NCI-H1092 (cell line): ENCODE measurements around the gene KRTAP10-7.
"Not testable (repeated sequence)": the region's sequence is repeated elsewhere in the genome, so short reads cannot be mapped to it uniquely, and the experiment has no call there.

Experiments used
- DNase-seq: peaks from one replicate; lab custom pipeline; 2025; lab: John Stamatoyannopoulos, UW

KRTAP10-7 gene

GRCh38 chr21:44590897-44591800 is 9.2 kb upstream of the KRTAP10-7 start:
- DNase-seq = not testable (repeated sequence)

GRCh38 chr21:44591801-44592130 is 8.6 kb upstream of the KRTAP10-7 start:
- not testable (repeated sequence) for DNase-seq

- DNase-seq = no peak
Observed at GRCh38 chr21:44592446-44593311, 7.7 kb upstream of the KRTAP10-7 start, which contains the start of gene KRTAP10-6. TSS of gene KRTAP10-6 (minus strand) at chr21:44592505. CDS start at chr21:44592484, 21 bp downstream.

- DNase-seq = no peak
Observed at GRCh38 chr21:44593598-44594405, 6.6 kb upstream of the KRTAP10-7 start.

GRCh38 chr21:44594406-44594916 is 5.9 kb upstream of the KRTAP10-7 start:
- no peak for DNase-seq

GRCh38 chr21:44595524-44595923 is 4.9 kb upstream of the KRTAP10-7 start:
- no peak for DNase-seq

- DNase-seq = no peak
Observed at GRCh38 chr21:44596068-44596725, 4.2 kb upstream of the KRTAP10-7 start.

GRCh38 chr21:44598061-44598460 is 2.3 kb upstream of the KRTAP10-7 start:
- DNase-seq = no peak

- no peak for DNase-seq
Observed at GRCh38 chr21:44599264-44600029, 950 bp upstream of the KRTAP10-7 start.

GRCh38 chr21:44601091-44601490 is 694 bp downstream of the KRTAP10-7 start:
- DNase-seq = not testable (repeated sequence)

- DNase-seq = no peak
Observed at GRCh38 chr21:44601596-44602462, 1.4 kb downstream of the KRTAP10-7 start.

GRCh38 chr21:44602463-44602850 is 2.1 kb downstream of the KRTAP10-7 start:
- no peak for DNase-seq

- no peak for DNase-seq
Observed at GRCh38 chr21:44603109-44603875, 2.9 kb downstream of the KRTAP10-7 start.

GRCh38 chr21:44603911-44604310 is 3.5 kb downstream of the KRTAP10-7 start:
- no peak for DNase-seq

GRCh38 chr21:44606495-44606894 is 6.1 kb downstream of the KRTAP10-7 start:
- no peak for DNase-seq

GRCh38 chr21:44609193-44609592 is 8.8 kb downstream of the KRTAP10-7 start:
- DNase-seq = no peak

GRCh38 chr21:44610157-44610843 is 9.9 kb downstream of the KRTAP10-7 start:
- DNase-seq = not testable (repeated sequence)

- no peak for DNase-seq
Observed at GRCh38 chr21:44611551-44611950, 11.2 kb downstream of the KRTAP10-7 start.
